ENCODE data around the gene HPN. TPM values are rescaled to one million over a fixed set of nuclear protein-coding genes. Genes with fewer than 3 reads are reported as not detected.
"Not testable (repeated sequence)": the region's sequence is repeated elsewhere in the genome, so short reads cannot be mapped to it uniquely, and the experiment has no call there.

Gene HPN
- total and polyA plus RNA-seq, 7 donors: 1.6 to 17.7 (median 5.2) TPM

DNA sequence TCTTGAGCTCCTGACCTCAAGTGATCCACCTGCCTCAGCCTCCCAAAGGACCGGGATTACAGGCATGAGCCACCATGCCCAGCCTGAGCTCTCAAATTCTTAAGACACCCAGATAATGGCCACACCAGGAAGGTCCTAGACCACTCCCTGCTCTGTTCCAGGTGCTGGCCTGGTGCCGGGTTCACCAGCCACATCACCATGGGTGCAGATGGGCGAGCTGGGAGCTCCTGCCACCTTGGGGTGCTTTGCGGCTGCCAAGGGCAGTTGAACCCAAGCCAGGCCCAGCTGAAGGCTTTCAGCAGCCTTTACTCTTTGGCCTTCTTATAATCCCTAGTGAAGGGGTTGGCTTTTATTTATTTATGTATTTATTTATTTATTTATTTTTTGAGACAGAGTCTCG is 4.9 kb downstream of the HPN start:
- intact Hi-C loops (cut with DNase I): loop anchor here in 1 of 2 donors (5.0 kb wide), 2 partner anchors 46 to 91 kb away; partner anchors contain the start of genes FXYD1 and LGI4
- Histone ChIP-seq H3K36me3 (ENCODE audit: insufficient read depth in 1 of 2, low read depth in 1 of 2) (no peaks in the 10 kb centered on the region), H3K4me3 (no peak overlapping the region), H3K27me3 (ENCODE audit: insufficient read depth in 3 of 3, low read length in 2 of 3) (no peaks in the 10 kb centered on the region), H3K9me3 (no peaks in the 10 kb centered on the region), H3K4me1 (peaks cover 47% of the 10 kb centered on the region), H3K27ac (peak overlapping the region; percentile 88)
- TF ChIP-seq, protein P1, sequence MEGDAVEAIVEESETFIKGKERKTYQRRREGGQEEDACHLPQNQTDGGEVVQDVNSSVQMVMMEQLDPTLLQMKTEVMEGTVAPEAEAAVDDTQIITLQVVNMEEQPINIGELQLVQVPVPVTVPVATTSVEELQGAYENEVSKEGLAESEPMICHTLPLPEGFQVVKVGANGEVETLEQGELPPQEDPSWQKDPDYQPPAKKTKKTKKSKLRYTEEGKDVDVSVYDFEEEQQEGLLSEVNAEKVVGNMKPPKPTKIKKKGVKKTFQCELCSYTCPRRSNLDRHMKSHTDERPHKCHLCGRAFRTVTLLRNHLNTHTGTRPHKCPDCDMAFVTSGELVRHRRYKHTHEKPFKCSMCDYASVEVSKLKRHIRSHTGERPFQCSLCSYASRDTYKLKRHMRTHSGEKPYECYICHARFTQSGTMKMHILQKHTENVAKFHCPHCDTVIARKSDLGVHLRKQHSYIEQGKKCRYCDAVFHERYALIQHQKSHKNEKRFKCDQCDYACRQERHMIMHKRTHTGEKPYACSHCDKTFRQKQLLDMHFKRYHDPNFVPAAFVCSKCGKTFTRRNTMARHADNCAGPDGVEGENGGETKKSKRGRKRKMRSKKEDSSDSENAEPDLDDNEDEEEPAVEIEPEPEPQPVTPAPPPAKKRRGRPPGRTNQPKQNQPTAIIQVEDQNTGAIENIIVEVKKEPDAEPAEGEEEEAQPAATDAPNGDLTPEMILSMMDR (IDR thresholded peaks at IDR 0.05): no peak
- DNase-seq (no peak), ATAC-seq (no peak)
- 77 to 92% (median 78%) methylated on average over 5 of the region's 5 CpGs for WGBS, 3 donors

DNA sequence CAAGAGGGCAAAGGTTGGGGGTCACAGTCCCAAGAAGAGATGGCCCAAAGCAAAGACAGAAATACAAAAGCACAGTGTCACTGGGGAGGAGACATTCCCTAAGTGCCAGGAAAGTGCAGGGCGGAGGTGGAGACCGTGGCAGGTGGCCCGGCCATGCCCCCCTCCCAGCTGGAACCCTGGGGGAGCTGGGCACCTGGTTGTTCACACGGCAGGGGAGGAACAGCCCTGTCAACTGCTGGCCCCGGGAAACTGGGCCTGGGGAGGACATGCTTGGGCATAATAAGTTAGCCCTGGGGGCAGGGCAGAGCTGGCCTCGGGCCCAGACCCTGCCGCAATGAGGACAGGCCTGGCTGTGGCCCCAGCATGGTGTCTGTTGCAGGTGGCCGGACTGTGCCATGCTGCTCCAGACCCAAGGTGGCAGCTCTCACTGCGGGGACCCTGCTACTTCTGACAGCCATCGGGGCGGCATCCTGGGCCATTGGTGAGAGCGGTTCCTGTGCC is 7.4 kb downstream of the HPN start:
- Histone ChIP-seq H3K4me1 (peaks cover 39% of the 10 kb centered on the region), H3K27ac (peak overlapping the region; percentile 88), H3K4me3 (peak overlapping the region; percentile 42), H3K27me3 (ENCODE audit: insufficient read depth in 3 of 3, low read length in 2 of 3) (no peaks in the 10 kb centered on the region), H3K36me3 (ENCODE audit: insufficient read depth in 1 of 2, low read depth in 1 of 2) (no peaks in the 10 kb centered on the region), H3K9me3 (no peaks in the 10 kb centered on the region)
- DNase-seq (peak; percentile 74 to 93), ATAC-seq (peak; percentile 81 to 94 (median 84))
- intact Hi-C loops (cut with DNase I): loop anchor here in 1 of 2 donors (5.0 kb wide), 2 partner anchors 43 to 88 kb away; partner anchors contain the start of genes FXYD1 and LGI4
- WGBS, 3 donors: 19 to 41% (median 24%) methylated on average over 12 of the region's 12 CpGs
- TF ChIP-seq, protein P1 (IDR thresholded peaks at IDR 0.05): no peak

DNA sequence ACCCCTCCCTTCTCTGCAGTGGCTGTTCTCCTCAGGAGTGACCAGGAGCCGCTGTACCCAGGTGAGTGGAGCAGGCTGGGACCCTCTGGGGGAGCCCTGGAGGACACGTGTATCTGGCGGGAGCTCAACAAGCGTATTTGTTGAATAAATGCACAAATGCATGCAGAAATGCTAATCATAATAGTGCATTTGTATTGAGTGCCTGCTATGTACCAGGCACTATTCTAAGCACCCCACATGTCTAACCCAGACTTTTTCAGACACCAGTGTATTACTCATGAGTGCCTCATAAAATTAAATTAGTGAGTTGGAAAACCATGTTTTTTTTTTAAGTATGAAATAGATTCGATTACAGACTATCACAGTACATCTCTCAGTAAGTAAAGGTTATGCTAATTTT is 7.9 kb downstream of the HPN start:
- intact Hi-C loops (cut with DNase I): loop anchor here in 1 of 2 donors (5.0 kb wide), 2 partner anchors 43 to 88 kb away; partner anchors contain the start of genes FXYD1 and LGI4
- H3K27ac ChIP-seq: peak overlapping the region; percentile 88
- H3K4me1 ChIP-seq: peaks cover 35% of the 10 kb centered on the region
- ATAC-seq (peak in 1 of 4 donors; percentile 7), DNase-seq (no peak)
- WGBS, 3 donors: 54 to 58% (median 57%) methylated on average over 5 of the region's 5 CpGs
- TF ChIP-seq, protein P1 (IDR thresholded peaks at IDR 0.05): no peak
- H3K27me3 ChIP-seq (ENCODE audit: insufficient read depth in 3 of 3, low read length in 2 of 3): no peaks in the 10 kb centered on the region
- no peaks in the 10 kb centered on the region for H3K36me3 ChIP-seq (ENCODE audit: insufficient read depth in 1 of 2, low read depth in 1 of 2)
- no peaks in the 10 kb centered on the region for H3K9me3 ChIP-seq
- H3K4me3 ChIP-seq: peak overlapping the region; percentile 42

DNA sequence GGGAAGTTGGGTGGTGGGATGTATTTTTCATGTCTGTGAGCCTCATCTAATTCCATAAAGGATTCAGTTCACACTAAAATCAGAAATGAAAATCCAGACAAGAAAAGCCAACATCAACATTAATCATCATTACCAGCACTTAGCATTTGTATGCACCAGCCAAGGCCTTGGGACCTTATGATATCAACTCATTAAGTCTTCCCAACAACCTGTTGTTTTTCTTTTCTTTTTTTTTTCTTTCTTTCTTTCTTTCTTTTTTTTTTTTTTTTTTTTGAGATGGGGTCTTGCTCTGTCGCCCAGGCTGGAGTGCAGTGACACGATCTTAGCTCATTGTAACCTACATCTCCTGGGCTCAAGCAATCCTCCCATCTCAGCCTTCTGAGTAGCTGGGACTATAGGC is 9.1 kb downstream of the HPN start:
- H3K27ac ChIP-seq: peak overlapping the region; percentile 43
- H3K9me3 ChIP-seq; H3K27me3 ChIP-seq (ENCODE audit: insufficient read depth in 3 of 3, low read length in 2 of 3); H3K4me3 ChIP-seq; DNase-seq; H3K36me3 ChIP-seq (ENCODE audit: insufficient read depth in 1 of 2, low read depth in 1 of 2); ATAC-seq; intact Hi-C loops (cut with DNase I): not testable (repeated sequence)
- H3K4me1 ChIP-seq: peaks cover 32% of the 10 kb centered on the region
- WGBS, 3 donors: 97 to 100% (median 100%) methylated on average over 2 of the region's 2 CpGs

DNA sequence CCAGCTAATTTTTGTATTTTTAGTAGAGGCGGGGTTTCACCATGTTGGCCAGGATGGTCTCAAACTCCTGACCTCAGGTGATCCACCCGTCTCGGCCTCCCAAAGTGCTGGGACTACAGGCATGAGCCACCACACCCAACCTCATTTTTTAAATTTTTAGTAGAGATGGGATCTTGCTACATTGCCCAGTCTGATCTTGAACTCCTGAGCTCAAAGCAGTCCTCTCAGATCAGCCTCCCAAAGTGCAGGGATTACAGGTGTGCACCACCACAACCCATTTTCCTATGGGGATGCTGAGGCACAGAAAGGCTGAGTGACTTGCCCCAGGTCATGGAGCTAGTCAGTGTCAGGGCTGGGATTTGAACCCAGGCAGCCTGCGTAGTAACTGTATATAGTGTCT is 9.7 kb downstream of the HPN start:
- H3K27ac ChIP-seq; H3K27me3 ChIP-seq (ENCODE audit: insufficient read depth in 3 of 3, low read length in 2 of 3); H3K36me3 ChIP-seq (ENCODE audit: insufficient read depth in 1 of 2, low read depth in 1 of 2); H3K9me3 ChIP-seq; ATAC-seq; intact Hi-C loops (cut with DNase I); DNase-seq; H3K4me3 ChIP-seq: not testable (repeated sequence)
- 88 to 97% (median 89%) methylated on average over 4 of the region's 4 CpGs for WGBS, 3 donors
- H3K4me1 ChIP-seq: peaks cover 35% of the 10 kb centered on the region

DNA sequence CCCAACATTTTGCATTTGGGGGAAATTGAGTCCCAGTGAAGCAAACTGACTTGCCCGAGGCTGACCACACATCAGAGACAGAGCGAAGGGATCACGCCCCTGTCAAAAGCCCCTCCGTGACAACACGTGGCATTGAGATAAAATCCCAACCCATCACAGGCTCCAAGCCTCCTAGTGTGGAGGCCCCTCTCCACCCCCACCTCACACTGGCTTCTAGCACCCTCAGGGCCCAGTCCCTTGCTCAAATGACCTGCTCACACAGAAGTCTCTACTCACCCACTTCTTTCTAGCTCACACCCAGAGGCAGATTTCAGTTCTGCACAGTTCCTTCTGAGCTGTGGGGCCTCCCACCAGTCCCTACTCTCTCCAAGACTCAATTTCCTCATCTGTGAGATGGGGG is 10.3 kb downstream of the HPN start:
- H3K27ac ChIP-seq: peak overlapping the region; percentile 61
- no peak for ATAC-seq
- no peaks in the 10 kb centered on the region for H3K36me3 ChIP-seq (ENCODE audit: insufficient read depth in 1 of 2, low read depth in 1 of 2)
- WGBS, 3 donors: 93 to 95% (median 93%) methylated on average over 5 of the region's 5 CpGs
- no peak overlapping the region for H3K4me3 ChIP-seq
- DNase-seq: no peak
- no peaks in the 10 kb centered on the region for H3K9me3 ChIP-seq
- no peaks in the 10 kb centered on the region for H3K27me3 ChIP-seq (ENCODE audit: insufficient read depth in 3 of 3, low read length in 2 of 3)
- intact Hi-C loops (cut with DNase I): no loop called here
- TF ChIP-seq, protein P1 (IDR thresholded peaks at IDR 0.05): no peak
- peaks cover 40% of the 10 kb centered on the region for H3K4me1 ChIP-seq
